ENCODE data around the gene DPP7.

The DPP7 gene

GRCh38 chr9:137110911-137111787, 3.4 kb downstream of the DPP7 start:
- in situ Hi-C loops (cut with HindIII; ENCODE audit: low sequenced_read_pairs): no loop called here
- DNase-seq (ENCODE audit: low read depth, low spot score): no peak
- H3K4me3 ChIP-seq (ENCODE audit: low read depth, low read length): no peak overlapping the region
- TF ChIP-seq CTCF (IDR thresholded peaks at IDR 0.05; ENCODE audit: low read depth, low read length): no peak

- TF ChIP-seq CTCF (IDR thresholded peaks at IDR 0.05; ENCODE audit: low read depth, low read length): no peak
- DNase-seq (ENCODE audit: low read depth, low spot score): no peak
- no peak overlapping the region for H3K4me3 ChIP-seq (ENCODE audit: low read depth, low read length)
- in situ Hi-C loops (cut with HindIII; ENCODE audit: low sequenced_read_pairs): no loop called here
These were observed 4.2 kb downstream of the DPP7 start for GRCh38 chr9:137110147-137110910.

- no peak overlapping the region for H3K4me3 ChIP-seq (ENCODE audit: low read depth, low read length)
- TF ChIP-seq CTCF (IDR thresholded peaks at IDR 0.05; ENCODE audit: low read depth, low read length): no peak
- in situ Hi-C loops (cut with HindIII; ENCODE audit: low sequenced_read_pairs): no loop called here
- no peak for DNase-seq (ENCODE audit: low read depth, low spot score)
These were observed 5.0 kb downstream of the DPP7 start for GRCh38 chr9:137109250-137110146.

DNA sequence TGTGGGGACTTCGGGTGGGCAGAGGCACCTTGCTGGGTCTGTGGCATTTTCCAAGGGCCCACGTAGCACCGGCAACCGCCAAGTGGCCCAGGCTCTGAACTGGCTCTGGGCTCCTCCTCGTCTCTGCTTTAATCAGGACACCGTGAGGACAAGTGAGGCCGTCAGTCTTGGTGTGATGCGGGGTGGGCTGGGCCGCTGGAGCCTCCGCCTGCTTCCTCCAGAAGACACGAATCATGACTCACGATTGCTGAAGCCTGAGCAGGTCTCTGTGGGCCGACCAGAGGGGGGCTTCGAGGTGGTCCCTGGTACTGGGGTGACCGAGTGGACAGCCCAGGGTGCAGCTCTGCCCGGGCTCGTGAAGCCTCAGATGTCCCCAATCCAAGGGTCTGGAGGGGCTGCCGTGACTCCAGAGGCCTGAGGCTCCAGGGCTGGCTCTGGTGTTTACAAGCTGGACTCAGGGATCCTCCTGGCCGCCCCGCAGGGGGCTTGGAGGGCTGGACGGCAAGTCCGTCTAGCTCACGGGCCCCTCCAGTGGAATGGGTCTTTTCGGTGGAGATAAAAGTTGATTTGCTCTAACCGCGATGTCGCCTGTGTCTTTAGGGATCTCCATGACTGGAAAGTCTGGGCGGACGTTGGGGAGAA, 5.8 kb downstream of the DPP7 start:
- no peak overlapping the region for H3K4me3 ChIP-seq (ENCODE audit: low read depth, low read length)
- in situ Hi-C loops (cut with HindIII; ENCODE audit: low sequenced_read_pairs): no loop called here
- no peak for TF ChIP-seq CTCF (IDR thresholded peaks at IDR 0.05; ENCODE audit: low read depth, low read length)
- no peak for DNase-seq (ENCODE audit: low read depth, low spot score)

- no peak for TF ChIP-seq CTCF (IDR thresholded peaks at IDR 0.05; ENCODE audit: low read depth, low read length)
- no peak overlapping the region for H3K4me3 ChIP-seq (ENCODE audit: low read depth, low read length)
- in situ Hi-C loops (cut with HindIII; ENCODE audit: low sequenced_read_pairs): no loop called here
- DNase-seq (ENCODE audit: low read depth, low spot score): no peak
These were observed 6.6 kb downstream of the DPP7 start for GRCh38 chr9:137107982-137108381.
